K562 (cell line): Measurements from ENCODE around the gene TMEM260. TPM values are rescaled to one million over a fixed set of nuclear protein-coding genes. Genes with fewer than 3 reads are reported as not detected.
A peak's percentile ranks its signal among the peaks of the same experiment; 100 is the strongest.

Experiments
- C11orf30 ChIP-seq: fragments of 450-650 bp; IDR thresholded peaks from 2 replicates; pipeline ENCODE4 v1.6.1; 2016; ENCODE audit warnings: low read depth, mild to moderate bottlenecking
- CC2D1A ChIP-seq: fragments of 450-650 bp; IDR thresholded peaks from 2 replicates; pipeline ENCODE4 v1.6.1; 2017; ENCODE audit warnings: mild to moderate bottlenecking
- ELF2 ChIP-seq: fragments of 250-450 bp; sonication (Bioruptor Pico); IDR thresholded peaks from 2 replicates; pipeline ENCODE4 v1.5.0; 2021; ENCODE audit warnings: mild to moderate bottlenecking
- HLTF ChIP-seq: fragments of 450-650 bp; IDR thresholded peaks from 2 replicates; pipeline ENCODE4 v1.6.1; 2016
- PHF21A ChIP-seq: fragments of 450-650 bp; IDR thresholded peaks from 2 replicates; pipeline ENCODE4 v1.6.1; 2017; ENCODE audit warnings: low read depth, borderline replicate concordance
- POU5F1 ChIP-seq: fragments of 150-350 bp; IDR thresholded peaks from 2 replicates; pipeline ENCODE4 v1.6.1; 2014; ENCODE audit warnings: borderline replicate concordance, low read length, low read depth, mild to moderate bottlenecking; ENCODE audit not compliant: partially characterized antibody
- PYGO2 ChIP-seq: fragments of 450-650 bp; IDR thresholded peaks from 2 replicates; pipeline ENCODE4 v1.6.1; 2016; ENCODE audit warnings: mild to moderate bottlenecking, missing genetic modification characterization, moderate library complexity, missing compliant biosample characterization
- RBBP5 ChIP-seq: fragments of 200-600 bp; sonication (generic); IDR thresholded peaks from 2 replicates; pipeline ENCODE4 v1.6.1; 2012; ENCODE audit warnings: borderline replicate concordance, mild to moderate bottlenecking, low read length, control low read depth, inconsistent platforms; ENCODE audit not compliant: insufficient read depth, poor library complexity, severe bottlenecking
- SNIP1 ChIP-seq: fragments of 450-650 bp; IDR thresholded peaks from 2 replicates; pipeline ENCODE4 v1.7.1; 2017; ENCODE audit warnings: low read depth, mild to moderate bottlenecking
- SREBF1 ChIP-seq: fragments of 150-350 bp; IDR thresholded peaks from 2 replicates; pipeline ENCODE4 v1.6.1; 2014; ENCODE audit warnings: antibody characterized with exemption, low read depth, low read length, borderline replicate concordance
- ZKSCAN3 ChIP-seq: fragments of 250-450 bp; sonication (Bioruptor Pico); IDR thresholded peaks from 2 replicates; pipeline ENCODE4 v1.4.0; 2020
- ZNF165 ChIP-seq: fragments of 250-450 bp; sonication (Bioruptor Pico); IDR thresholded peaks from 2 replicates; pipeline ENCODE4 v1.4.0; 2020; ENCODE audit warnings: borderline replicate concordance
- ZNF197 ChIP-seq: fragments of 200-800 bp; sonication (Bioruptor generic); IDR thresholded peaks from 2 replicates; pipeline ENCODE4 v1.6.1; 2016; ENCODE audit warnings: low read depth, missing genetic modification characterization, missing compliant biosample characterization
- polyA plus RNA-seq, 8 experiments: library from polyadenylated mRNA; depleted of rRNA in 4 of 8; stranded (reverse) in 5 of 8; unstranded in 3 of 8; fragments of >200 nt; fragmentation: Nextera tagmentation in 2 of 8; fragmentation: Illumina TruSeq in 1 of 8; extraction: Ambion mirVana in 2 of 8; extraction: Trizol in 1 of 8; gene quantifications; 2 replicates each; pipeline versions ENCODE4 v1.2.1 to v1.2.3, GENCODE V29; 2011 to 2014; ENCODE audit warnings: inconsistent platforms in 1 of 8, missing spikeins in 1 of 8
- total RNA-seq, 7 experiments: library from RNA; depleted of rRNA in 6 of 7; stranded (reverse); fragments of >200 nt in 6 of 7; fragmentation: Illumina TruSeq in 2 of 7; extraction: Trizol in 2 of 7; gene quantifications; 2 replicates each; pipeline versions ENCODE4 v1.2.1 to v1.2.3, GENCODE V29; 2011 to 2021; ENCODE audit warnings: low replicate concordance in 1 of 7
- TF ChIP-seq, protein P1 (sequence below): fragments of 450-650 bp; IDR thresholded peaks from 2 replicates; pipeline ENCODE4 v1.6.1; 2014; ENCODE audit warnings: low read depth, mild to moderate bottlenecking, moderate library complexity, borderline replicate concordance
- TF ChIP-seq, protein P2 (sequence below): fragments of 250-450 bp; sonication (Bioruptor Pico); IDR thresholded peaks from 2 replicates; pipeline ENCODE4 v1.4.0; 2020; ENCODE audit warnings: mild to moderate bottlenecking
- TF ChIP-seq, protein P3 (sequence below): fragments of 450-650 bp; formaldehyde crosslinking; IDR thresholded peaks from 2 replicates; pipeline ENCODE4 v1.4.0; 2022; ENCODE audit warnings: mild to moderate bottlenecking, moderate library complexity
- TF ChIP-seq, protein P4 (sequence below): IDR thresholded peaks from 2 replicates; pipeline ENCODE4 v1.6.1; 2016; ENCODE audit warnings: missing genetic modification characterization, missing compliant biosample characterization
- TF ChIP-seq, protein P5 (sequence below): fragments of 450-650 bp; IDR thresholded peaks from 2 replicates; pipeline ENCODE4 v1.6.1; 2016; ENCODE audit warnings: antibody characterized with exemption

TMEM260 gene
- total and polyA plus RNA-seq, 9 of the 15 experiments (the other 6 are each of a cell fraction or from before 2014, with no cell fraction given) = 2.2 to 9.4 (median 6.0) TPM

DNA sequence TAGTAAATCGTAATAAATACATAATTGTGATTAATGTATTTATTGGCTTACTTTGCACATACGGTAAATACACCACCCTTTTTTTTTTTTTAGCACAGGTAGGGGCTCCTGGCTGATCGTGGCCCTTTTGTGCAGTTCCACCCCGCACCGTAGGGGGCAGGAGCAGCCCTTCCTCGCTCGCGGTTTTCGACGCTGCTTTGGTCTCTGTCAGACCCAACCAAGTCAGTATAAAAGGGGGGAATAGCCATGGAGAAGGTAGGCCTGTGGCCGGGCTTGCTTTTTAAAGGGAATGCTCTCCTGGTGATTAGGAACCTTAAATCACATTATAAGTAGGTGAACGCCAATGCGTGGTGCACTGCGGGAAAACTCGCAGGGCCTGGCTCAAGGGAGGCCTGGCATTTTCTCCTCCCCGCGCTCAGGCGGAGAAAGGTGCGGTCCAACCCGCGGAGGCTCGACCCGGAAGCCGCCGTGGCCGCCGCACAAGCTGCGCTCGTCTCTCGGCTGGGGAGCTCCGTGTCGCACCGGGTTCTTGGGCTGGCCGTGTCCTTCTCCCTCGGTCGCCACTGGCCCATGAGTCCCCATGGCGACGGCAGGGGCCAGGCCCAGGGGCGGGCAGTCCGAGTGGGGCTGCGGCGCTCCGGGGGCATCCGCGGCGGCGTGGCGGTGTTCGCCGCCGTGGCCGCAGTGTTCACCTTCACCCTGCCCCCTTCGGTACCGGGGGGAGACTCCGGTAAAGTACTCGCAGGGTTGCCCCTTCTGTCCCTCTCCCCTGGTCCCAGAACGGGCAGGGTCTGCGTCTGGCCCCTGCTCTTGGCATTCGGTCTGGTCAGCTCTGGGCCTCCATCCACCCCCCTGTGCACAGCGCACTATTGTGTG is at the start of gene TMEM260 (continued):
- TF ChIP-seq ZKSCAN3 (CRISPR knock-in tag) (no peak), PHF21A (no peak), PYGO2 (tag) (no peak), HLTF (no peak), RBBP5 (peak; percentile 97), C11orf30 (peak; percentile 54), ELF2 (CRISPR knock-in tag) (peak; percentile 97), CC2D1A (peak; percentile 88), ZNF197 (no peak), SNIP1 (no peak), POU5F1 (no peak), SREBF1 (no peak; the same call in none of the 2 replicates), ZNF165 (CRISPR knock-in tag) (no peak)
- TF ChIP-seq, protein P1, sequence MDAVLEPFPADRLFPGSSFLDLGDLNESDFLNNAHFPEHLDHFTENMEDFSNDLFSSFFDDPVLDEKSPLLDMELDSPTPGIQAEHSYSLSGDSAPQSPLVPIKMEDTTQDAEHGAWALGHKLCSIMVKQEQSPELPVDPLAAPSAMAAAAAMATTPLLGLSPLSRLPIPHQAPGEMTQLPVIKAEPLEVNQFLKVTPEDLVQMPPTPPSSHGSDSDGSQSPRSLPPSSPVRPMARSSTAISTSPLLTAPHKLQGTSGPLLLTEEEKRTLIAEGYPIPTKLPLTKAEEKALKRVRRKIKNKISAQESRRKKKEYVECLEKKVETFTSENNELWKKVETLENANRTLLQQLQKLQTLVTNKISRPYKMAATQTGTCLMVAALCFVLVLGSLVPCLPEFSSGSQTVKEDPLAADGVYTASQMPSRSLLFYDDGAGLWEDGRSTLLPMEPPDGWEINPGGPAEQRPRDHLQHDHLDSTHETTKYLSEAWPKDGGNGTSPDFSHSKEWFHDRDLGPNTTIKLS = peak; percentile 40; the same call in 1 of the 2 replicates
- TF ChIP-seq, protein P2, sequence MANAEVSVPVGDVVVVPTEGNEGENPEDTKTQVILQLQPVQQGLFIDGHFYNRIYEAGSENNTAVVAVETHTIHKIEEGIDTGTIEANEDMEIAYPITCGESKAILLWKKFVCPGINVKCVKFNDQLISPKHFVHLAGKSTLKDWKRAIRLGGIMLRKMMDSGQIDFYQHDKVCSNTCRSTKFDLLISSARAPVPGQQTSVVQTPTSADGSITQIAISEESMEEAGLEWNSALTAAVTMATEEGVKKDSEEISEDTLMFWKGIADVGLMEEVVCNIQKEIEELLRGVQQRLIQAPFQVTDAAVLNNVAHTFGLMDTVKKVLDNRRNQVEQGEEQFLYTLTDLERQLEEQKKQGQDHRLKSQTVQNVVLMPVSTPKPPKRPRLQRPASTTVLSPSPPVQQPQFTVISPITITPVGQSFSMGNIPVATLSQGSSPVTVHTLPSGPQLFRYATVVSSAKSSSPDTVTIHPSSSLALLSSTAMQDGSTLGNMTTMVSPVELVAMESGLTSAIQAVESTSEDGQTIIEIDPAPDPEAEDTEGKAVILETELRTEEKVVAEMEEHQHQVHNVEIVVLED (CRISPR knock-in tag) = no peak
- TF ChIP-seq, protein P3, sequence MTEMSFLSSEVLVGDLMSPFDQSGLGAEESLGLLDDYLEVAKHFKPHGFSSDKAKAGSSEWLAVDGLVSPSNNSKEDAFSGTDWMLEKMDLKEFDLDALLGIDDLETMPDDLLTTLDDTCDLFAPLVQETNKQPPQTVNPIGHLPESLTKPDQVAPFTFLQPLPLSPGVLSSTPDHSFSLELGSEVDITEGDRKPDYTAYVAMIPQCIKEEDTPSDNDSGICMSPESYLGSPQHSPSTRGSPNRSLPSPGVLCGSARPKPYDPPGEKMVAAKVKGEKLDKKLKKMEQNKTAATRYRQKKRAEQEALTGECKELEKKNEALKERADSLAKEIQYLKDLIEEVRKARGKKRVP (CRISPR knock-in tag) = no peak
- TF ChIP-seq, protein P4, sequence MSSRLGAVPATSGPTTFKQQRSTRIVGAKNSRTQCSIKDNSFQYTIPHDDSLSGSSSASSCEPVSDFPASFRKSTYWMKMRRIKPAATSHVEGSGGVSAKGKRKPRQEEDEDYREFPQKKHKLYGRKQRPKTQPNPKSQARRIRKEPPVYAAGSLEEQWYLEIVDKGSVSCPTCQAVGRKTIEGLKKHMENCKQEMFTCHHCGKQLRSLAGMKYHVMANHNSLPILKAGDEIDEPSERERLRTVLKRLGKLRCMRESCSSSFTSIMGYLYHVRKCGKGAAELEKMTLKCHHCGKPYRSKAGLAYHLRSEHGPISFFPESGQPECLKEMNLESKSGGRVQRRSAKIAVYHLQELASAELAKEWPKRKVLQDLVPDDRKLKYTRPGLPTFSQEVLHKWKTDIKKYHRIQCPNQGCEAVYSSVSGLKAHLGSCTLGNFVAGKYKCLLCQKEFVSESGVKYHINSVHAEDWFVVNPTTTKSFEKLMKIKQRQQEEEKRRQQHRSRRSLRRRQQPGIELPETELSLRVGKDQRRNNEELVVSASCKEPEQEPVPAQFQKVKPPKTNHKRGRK (tag) = no peak
- TF ChIP-seq, protein P5, sequence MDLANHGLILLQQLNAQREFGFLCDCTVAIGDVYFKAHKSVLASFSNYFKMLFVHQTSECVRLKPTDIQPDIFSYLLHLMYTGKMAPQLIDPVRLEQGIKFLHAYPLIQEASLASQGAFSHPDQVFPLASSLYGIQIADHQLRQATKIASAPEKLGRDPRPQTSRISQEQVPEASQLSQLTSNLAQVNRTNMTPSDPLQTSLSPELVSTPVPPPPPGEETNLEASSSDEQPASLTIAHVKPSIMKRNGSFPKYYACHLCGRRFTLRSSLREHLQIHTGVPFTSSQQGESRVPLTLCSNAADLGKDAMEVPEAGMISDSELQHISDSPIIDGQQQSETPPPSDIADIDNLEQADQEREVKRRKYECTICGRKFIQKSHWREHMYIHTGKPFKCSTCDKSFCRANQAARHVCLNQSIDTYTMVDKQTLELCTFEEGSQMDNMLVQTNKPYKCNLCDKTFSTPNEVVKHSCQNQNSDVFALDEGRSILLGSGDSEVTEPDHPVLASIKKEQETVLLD = no peak
